GM21515 (cell line): ENCODE data around the gene IQCF2.
"Not testable (repeated sequence)": the region's sequence is repeated elsewhere in the genome, so short reads cannot be mapped to it uniquely, and the experiment has no call there.

Experiments
- ATAC-seq: cut with Tn5 transposase; IDR thresholded peaks from one replicate; pipeline ENCODE4 v1.9.1; 2021; ENCODE audit not compliant: unreplicated experiment

IQCF2 gene

DNA sequence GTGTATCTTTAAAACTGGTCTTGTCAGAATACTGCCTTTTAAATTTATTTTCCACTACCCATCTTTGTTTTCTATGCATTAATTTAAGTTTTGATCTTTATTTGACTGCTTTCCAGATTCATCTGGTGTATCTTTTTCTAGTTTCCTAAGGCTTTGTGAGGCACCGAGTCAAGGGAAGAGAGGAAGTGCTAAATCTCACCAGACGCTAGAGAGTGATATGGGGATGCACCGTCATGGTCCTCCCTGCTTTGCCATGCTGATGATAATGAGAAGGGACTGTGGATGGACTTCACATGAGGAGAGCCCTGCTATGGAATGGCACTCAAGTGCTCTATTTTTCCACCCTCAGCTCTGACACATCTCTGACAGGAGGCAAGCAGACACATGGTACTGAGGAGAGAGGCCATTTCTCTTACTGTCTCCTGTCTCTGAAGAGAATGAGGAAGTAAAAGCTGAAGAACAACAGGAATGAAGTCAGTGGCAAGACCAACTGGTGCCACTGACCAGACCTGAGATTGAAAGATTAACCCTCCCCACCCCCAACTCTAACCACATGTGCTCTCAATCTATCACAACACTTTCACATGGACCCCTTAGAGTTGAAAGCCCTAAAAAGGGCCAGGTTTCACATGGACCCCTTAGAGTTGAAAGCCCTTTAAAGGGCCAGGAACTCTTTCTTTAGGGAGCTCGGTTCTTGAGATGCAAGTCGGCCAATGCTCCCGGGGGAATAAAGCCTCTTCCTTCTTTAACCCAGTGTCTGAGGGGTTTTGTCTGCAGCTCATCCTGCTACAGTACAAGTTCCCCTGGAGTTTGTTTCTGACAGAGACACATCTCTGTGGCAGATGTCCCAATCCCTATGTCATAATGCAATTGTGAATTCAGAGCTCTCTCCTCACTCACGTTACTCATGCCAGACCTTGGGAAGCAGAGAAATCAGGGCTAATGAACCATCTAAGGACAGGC lies at the start of gene IQCF2:
TSS of gene IQCF2 (plus strand) at position 913 of the 963 bp plus-strand sequence. CDS start 52 bp downstream, outside the sequence.
- ATAC-seq, result no peak

DNA sequence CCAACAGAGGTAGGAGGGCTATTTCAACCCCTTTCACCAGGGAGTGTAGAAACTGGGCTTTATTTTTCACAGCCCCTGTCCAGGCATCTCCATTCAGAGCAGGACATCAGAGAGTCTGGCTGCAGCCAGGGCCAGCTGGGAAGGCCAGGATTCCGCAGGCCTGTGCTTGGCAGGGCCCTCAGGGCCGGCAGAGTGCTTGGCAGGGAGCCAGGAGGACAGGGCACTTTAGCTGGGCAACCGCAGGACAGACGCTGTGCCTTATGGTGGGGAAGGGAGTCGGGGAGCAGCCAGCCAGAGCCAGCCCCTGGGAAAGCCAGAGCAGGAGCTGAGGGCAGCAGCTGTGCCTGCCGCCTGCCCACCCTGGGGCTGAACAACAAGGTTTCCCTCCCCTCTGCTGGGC lies 47.9 kb upstream of the IQCF2 start:
- no peak for ATAC-seq

DNA sequence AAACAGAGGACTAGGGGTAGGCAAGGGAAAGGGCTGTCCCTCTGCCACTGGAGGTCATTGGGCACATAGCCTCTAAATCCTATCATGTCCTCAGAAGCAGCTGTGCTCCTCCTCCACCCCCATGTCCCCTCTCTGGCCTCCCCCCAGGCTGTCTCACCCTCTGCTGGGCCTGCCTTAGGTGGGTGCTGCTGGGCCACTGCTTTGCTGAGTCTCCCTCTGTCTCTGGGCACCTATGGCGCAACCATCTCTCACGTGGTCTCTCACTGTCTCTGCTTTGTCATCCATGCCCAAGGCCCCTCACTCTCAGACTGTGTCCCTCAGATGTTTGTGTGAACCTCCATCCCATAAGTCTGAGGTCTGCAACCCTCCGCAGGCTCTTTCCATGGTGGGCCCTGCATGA lies 47.4 kb upstream of the IQCF2 start:
- no peak for ATAC-seq

DNA sequence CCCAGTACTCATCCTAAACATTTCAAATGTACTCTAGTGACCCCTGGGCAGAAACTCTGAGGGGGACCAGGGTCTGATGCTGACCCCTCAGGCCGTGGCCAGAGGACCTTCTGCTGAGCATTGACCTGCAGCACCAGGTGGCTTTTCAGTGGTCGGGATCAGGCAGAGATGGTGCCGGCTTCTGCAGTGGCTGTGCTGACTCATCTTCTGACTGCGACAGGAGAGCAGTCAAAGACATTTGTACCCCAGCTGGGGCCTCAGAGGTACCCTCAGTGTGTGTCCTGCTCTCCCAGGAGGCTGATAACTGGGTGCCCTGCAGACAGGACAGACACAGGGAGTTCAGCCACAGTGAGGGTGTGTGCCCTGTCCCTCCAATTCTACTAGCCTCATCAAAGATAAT lies 45.8 kb upstream of the IQCF2 start:
- ATAC-seq, result no peak

DNA sequence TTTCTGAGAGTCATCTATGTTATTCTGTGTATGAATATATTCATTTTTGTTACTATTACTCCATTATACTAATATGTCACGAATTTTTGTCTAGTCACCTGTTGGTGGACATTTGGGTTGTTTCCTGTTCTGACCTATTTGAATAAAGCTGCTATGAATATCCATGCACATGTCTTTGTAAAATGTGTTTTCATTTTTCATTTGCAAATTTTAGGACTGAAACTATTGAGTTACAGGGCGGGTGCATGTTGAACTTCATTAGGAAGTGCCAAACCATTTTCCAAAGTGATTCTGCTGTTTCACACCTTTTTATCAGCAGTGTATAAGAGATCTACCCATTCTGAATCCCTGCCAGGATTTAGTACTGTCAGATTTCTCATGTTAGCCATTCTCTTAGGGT lies 44.7 kb upstream of the IQCF2 start:
- no peak for ATAC-seq

DNA sequence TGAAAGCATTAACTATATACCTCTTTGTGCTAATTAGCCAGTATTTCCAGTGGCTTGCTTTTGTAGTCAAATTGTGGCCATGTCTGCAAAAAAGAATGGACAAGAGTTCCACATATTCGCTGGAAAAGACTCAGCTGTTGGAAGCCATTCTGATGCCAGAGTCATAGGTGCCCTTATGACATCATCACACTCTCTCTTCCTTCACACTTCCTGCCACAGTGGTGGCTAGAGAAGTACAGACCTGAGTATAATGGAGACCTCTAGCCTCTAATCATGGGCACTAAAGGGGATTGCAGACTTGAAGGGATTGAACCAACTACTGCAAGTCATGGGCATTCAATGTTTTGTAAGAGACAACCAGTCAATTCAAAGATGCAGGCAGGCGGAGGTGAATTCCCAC lies 44.0 kb upstream of the IQCF2 start:
- no peak for ATAC-seq

DNA sequence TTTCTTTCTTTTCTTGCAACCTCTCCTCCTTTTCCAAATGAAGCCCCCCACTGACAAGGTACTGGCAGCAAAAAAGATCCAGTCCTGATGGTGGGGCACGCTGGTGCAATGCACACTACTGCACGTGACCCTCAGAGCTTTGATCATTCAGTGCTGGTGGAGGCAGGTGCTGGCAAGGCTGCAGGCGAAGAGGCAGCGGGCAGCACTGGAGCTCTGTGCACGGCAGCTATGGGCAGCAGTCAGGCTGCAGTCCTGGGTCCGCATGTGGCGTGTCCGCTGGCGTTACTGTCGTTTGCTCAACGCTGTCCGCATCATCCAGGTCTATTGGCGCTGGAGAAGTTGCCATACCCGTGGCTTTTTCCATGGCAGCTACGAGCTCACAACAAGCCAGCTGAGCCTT lies 42.3 kb upstream of the IQCF2 start:
- no peak for ATAC-seq

DNA sequence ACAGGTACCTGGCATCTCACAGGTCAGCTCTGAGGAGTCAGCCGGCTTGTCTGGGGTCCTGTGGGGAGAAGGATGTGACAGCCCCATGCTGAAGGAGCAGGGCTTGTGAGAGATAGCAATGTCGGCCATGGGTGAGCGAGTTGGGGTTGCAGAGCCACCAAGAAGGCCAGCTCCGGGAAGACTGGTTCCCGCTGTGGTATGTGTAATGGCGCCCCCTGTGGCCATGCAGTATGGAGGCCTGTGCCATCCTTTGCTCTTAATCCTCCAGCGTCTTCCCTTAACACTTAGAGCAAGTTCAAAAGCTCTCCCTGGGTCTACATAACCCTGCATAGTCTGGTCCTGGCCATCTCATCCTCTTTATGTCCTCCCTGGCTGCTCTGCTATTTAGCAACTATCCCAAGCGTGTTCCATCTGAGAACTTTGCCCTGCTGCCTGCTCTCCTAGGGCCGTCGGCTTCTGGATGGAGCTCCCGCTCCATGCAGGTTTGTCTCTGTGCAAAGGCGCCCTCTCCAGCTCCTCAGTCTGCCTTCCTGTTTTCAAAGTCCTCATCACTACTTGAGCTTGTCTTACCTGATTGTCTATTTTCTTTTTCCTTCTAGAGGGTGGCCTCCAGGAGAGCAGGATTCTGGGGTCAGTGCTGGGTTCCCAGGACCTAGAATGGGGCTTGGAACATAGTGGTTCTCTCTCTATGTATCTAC lies 41.6 kb upstream of the IQCF2 start:
- no peak for ATAC-seq

DNA sequence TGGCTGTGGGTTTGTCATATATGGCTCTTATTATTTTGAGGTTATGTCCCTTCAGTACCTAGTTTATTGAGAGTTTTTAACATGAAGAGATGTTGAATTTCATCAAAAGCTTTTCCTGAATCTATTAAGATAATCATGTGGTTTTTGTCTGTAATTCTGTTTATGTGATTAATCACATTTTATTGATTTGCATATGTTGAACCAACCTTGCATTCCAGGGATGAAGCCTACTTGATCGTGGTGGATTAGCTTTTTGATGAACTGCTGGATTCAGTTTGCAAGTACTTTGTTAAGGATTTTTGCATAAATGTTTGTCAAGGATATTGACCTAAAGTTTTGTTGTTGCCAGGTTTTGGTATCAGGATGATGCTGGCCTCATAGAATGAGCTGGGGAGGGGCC lies 33.1 kb upstream of the IQCF2 start:
- no peak for ATAC-seq

DNA sequence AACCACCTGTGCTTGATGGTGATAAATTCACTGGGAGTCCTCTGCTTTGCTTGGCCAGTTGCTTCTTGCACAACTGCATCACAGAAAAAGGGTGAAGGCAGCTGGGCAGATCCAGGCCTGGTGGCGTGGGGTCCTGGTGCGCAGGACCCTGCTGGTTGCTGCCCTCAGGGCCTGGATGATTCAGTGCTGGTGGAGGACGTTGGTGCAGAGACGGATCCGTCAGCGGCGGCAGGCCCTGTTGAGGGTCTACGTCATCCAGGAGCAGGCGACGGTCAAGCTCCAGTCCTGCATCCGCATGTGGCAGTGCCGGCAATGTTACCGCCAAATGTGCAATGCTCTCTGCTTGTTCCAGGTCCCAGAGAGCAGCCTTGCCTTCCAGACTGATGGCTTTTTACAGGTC lies 31.1 kb upstream of the IQCF2 start:
- ATAC-seq, result no peak

DNA sequence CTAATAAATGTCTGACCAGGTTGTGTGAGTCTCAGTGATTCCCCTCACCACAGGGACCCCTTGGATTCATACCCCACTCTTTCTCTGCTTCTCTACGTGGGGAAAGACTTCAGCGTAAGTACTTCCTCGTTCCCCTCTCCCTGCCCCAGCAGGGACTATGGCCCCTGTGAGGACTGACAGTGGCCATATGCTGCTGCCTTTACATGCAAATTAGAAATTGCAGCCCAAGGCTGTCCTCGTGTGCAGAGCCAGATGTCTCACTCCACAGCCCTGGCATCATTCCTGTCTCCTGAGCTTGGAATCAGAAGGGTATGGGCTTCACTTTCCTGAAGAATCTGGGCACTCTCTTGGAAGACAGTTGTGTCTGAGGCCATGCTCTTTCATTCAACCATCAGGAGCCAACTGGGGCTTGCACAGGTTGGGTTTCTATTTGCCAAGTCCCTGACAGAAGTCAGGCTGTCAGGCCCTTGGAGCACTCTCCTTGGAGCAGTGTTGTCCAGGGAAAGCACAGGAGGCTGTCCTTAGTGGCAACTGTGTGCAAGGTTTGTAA lies 30.5 kb upstream of the IQCF2 start:
- ATAC-seq, result no peak

DNA sequence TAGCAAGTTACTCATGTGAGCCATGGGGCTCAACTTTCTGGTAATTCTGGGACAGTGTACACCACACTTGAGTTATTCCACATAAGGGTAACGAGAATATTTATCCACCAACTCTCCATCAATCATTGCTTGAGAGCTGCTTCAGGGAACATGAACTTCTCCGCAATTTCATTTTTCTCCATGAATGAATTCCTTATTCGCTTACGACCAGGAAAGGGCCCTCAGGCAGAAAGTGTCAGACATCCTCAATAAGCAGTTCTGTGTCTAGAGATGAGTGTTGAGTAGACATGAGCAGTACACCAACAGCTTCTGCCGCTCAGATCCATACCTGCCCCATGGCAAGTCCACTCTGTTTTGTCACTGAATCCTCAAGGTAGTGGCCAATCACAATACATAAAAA lies 24.8 kb upstream of the IQCF2 start:
- ATAC-seq, result no peak

DNA sequence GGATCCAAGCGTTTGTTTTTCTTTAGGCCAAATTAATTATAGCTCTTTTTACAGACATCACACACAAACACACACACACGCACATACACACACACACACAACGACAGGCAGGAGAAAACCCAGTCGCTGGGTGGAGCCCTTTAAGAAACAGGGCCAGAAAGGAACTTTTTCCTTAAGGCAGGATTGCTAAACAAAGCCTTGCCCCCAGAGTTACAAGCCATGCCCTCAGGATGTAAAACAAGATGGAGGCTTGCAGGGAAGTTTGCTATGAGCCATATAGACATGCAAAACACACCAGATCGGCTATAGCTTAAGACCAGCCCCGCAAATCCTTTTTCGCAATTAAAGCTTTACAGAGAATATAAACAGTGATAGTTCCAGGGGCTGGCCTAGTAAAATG lies 16.3 kb upstream of the IQCF2 start:
- no peak for ATAC-seq

DNA sequence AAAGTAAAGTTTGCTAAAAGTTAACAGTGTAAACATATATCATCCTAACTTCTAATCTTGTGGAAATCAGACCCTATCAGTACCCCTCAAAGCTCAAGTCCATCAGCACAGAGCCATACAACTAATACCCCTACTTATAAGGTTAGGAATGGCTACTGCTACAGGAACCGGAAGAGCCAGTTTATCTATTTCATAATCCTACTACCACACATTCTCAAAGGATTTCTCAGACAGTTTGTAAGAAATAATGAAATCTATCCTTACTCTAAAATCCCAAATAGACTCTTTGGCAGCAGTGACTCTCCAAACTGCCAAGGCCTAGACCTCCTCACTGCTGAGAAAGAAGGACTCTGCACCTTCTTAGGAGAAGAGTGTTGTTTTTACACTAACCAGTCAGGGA lies 6.0 kb upstream of the IQCF2 start:
- not testable (repeated sequence) for ATAC-seq

DNA sequence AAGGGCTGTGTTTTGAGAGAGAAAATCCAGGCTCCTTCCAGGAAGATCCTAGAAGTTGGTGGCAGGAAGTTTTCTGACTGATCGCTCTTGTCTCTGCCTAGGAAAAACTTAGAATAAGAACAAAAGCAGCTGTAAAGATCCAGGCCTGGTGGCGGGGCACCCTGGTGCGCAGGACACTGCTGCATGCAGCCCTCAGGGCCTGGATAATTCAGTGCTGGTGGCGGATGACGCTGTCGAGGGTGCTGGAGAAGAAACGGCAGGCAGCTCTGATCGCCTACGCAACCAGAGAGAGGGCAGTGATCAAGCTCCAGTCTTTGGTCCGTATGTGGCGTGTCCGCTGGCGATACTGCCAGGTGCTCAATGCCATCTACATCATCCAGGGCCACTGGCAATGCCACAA lies 1.5 kb downstream of the IQCF2 start:
- ATAC-seq, result no peak

DNA sequence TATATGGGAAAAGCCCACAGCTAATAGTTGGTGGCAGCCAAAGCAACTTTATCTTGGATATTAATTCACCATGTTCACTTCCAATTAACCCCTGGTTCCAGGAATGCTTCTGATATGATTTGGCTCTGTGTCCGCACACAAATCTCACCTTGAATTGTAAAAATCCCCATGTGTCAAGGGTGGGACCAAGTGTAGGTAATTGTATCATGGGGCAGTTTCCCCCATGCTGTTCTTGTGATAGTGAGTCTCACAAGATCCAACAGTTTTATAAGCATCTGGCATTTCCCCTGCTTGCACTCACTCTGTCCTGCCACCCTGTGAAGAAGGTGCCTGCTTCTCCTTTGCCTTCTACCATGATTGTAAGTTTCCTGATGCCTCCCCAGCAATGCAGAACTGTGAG lies 7.5 kb downstream of the IQCF2 start:
- not testable (repeated sequence) for ATAC-seq

DNA sequence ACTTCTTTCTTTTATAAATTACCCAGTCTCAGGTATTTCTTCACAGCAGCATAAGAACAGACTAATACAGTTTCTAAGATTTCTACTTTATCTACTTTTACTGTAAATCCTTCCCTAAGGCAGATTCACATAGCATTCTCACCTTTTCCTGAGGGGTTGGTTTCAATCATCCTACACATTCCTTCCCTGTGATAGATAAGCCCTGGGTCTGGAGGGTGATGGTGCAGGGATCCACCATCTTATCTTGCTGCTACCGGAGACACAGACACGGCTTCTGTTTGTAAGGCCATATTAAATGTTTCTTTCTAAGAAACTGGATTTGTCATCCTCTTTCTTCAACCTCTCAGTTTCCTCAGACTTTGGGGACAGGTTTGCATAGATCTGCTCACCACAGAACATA lies 7.9 kb downstream of the IQCF2 start:
- no peak for ATAC-seq

DNA sequence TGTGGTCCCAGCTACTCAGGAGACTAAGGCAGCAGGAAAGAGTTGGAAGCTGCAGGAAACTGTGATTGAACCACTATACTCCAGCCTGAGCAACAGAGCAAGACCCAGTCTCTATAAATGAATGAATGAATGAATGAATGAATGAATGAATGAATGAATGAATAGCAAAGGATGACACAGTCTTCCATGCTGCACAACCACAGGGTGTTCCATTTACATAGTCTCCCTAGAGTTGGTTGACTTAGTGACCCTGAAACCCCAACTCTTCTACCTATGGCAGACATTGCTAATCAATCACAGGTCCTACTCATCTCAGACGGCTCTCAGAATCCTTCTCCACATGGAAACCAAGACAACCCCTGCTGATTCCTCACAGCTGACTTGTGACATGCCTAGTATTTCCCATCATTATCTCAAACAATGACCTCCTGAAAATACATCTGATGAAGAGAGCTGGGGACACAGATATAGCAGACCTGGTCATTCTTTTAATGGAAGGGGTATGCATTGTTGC lies 11.9 kb downstream of the IQCF2 start:
- no peak for ATAC-seq

DNA sequence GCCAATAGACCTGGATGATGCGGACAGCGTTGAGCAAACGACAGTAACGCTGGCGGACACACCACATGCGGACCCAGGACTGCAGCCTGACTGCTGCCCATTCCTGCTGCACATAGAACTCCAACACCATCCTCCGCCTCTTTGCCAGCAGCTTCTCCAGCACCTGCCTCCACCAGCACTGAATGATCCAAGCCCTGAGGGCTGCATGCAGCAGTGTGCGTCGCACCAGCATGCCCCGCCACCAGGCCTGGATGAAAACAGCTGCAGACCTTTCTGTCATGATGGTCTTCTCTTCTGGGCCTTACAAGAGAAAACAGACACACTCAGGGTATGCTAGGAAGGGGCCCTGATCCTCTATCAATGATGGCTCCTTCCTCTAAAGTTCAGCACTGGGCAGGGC lies 12.5 kb downstream of the IQCF2 start:
- ATAC-seq, result no peak

DNA sequence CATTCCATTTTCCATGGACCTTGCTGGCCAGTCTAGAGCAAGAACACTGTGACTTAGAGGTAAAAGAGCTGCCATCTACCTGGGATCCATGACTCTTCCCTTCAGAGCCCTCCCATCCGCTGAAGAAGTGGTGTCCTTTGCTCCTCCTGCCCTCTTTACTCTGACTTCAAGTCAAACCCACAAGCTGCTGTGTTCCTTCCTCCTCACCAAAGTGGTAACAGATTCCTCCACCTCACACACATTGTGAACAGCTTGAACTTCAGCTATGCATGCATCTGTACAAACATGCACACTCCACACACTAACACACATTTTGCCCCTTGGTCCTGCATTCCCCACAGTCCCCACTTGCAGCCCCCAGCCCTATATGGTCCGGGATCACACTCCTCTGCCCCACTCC lies 13.0 kb downstream of the IQCF2 start:
- ATAC-seq, result no peak

DNA sequence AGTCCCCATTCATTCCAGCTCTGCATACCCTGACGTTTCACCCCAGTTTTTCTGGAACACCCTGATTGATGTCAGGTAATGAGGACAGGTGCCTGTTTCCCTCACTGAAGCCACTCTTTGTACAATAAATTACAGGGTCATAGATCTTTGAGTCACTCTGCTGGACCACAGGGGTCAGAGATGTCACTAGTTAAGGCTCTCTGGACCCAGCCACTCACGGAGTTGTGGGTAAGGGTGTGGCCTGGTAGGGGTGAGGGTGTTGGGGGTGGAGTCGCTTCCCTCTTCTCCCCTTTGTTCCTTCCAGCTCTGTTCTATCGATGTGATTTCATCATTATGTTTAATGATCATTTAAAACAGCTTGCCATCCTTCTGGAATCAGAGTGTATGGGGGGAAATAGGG lies 13.5 kb downstream of the IQCF2 start:
- ATAC-seq, result no peak

DNA sequence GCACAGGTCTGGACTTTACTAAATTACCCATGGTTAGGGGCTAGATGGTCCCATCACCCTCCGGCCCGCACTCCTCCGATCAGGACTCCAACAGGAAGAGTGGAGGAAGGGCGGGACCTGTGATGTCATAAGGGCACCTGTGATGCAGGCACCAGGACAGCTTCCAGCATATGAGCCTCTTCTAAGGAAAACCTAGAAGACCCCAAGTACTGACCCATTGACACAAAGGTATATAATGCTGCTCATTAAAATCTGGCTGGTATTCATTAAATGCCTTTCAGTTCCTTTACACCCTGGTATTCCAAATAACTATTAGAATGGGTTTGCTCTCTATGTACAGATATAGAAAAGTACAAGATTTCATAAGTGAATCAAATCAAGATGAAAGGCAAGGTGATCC lies 14.1 kb downstream of the IQCF2 start, which contains the start of gene IQCF5:
TSS of gene IQCF5 (minus strand) at position 101 of the 400 bp plus-strand sequence. CDS start at position 31, 70 bp downstream.
- no peak for ATAC-seq
